NCI-H524 (cell line): ENCODE results near the gene CALHM2.

Experiments
- DNase-seq, 2 experiments: peaks; one replicate each; lab custom pipeline; 2025; lab: John Stamatoyannopoulos, UW

Gene CALHM2

DNA sequence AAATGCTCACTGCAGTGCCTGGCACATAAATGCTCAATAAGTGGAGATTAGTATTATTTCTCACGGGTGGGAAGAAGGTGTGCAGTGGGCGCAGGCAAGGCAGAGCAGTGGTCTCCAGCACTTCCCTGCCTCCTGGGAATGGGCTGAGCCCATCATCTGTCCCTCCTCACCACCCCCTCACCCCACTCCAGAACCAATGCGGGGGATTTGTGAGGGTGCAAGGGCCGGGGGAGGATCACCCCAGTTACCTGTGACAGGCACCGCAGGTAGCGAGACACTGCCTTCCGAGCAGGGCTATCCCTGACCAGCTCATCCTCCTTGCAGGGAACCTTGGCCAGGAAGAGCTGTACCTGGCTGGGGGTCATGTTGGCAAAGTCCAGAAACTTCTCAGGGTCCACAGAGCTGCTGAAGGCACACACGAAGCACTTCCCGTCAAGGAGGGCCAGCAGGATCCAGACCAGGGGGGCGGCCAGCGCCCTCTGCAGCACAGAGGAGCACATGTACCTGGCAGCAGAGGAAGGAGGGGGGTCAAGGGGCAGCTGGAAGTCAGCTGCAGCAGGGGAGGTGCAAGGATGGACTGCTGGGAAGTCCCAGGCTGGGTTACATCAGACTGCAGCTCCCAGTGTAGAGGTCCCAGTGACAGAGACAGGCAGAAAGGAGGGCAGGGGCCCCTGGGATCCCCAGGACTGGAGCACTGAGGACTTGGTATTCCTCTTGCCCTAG lies 24.0 kb upstream of the CALHM2 start:
- no peak for DNase-seq

GRCh38 chr10:103475437-103475836 lies 23.3 kb upstream of the CALHM2 start:
- no peak for DNase-seq

DNA sequence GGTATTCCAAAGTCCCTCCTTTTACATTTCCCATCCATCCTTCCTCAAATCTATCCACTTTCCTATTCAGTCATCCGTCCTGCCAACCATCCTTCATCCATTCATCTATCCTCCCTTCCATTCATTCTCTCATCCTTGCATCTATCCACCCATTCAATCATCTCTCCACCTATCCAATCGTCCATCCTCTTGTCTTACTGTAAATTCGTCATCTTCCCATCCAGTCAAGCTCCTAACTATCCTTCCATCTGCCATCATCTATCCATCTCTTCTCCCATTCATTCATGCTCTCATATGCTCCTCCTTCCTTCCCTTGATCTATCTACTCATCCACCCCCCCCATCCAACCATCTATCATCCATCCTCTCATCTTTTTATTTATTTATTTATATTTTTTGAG lies 21.9 kb upstream of the CALHM2 start:
- DNase-seq = no peak

- DNase-seq = no peak
Measured at GRCh38 chr10:103473261-103473671, 21.1 kb upstream of the CALHM2 start.

DNA sequence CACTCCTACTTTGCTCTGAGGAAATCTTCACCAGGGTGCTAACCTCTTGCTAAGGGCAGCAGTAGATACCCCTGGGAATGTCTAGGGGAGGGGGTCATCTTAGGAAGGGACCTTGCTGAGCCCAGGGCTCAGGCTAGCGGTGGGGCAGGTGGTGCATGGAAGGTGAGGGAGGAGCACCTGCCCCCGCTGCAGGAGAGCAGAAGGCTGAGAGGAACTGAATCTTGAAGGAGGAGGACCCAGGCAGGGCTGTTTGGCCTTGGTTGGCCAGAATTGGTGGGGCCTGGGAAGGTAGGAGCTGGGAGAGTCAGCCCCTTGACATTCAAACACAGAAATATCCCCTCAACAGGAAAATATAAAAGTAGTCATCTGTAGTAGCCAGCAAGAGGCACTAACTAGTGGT lies 19.8 kb upstream of the CALHM2 start:
- DNase-seq = no peak

- no peak for DNase-seq
Measured at GRCh38 chr10:103470761-103471653, 18.8 kb upstream of the CALHM2 start.

DNA sequence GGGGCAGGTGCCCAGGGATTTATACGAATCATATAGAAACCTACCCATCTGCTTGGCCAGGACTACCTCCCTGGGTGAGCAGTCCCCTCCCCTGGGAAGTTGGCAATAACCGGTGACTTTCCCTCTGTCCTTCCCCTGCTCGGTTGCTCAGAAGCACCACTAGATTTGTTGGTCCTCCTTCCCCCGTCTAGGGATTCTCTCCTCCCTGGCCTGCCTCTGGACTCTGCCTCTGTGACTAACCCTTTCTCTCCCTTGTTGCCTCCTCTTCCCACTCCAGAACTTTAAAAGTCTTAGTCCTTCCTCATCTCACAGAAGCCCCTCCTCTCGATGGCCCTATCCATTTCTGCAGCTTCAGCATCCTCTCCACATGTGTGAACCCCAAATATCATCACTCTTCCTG lies 17.0 kb upstream of the CALHM2 start:
- no peak for DNase-seq

GRCh38 chr10:103467406-103467805 lies 15.2 kb upstream of the CALHM2 start:
- DNase-seq = no peak

GRCh38 chr10:103466734-103467133 lies 14.6 kb upstream of the CALHM2 start:
- DNase-seq = no peak

DNA sequence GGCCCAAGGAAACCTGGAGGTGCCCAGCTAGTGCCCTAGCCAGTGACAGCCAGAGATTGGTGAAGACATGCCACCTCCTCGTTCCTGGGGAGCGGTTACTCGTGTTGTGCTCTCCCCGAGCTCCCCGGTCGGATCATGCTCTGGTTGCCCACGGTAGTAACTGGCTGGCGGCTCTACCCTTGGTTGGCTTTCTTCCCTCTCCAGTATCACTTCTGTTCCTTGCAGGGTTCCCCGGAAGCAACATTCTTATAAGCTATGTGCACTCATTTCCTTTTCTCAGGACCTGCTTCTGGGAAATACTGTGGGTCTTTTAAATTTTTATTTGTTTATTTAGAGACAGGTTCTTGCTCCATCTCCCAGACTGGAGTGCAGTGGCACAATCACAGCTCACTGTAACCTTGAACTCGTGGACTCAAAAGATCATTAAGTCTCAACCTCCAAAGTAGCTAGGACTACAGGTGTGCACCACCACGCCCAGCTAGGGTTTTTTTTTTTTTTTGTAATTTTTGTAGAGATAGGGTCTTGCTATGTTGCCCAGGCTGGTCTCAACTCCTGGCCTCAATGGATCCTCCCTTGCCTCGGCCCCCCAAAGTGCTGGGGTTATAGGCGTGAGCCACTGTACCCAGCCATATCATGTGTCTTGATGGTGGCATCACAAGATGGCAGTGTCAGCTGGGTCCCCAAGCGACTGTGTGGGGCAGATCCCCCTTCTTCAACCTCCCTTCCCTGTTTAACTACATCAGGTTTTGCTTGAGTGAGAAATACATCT lies 13.4 kb upstream of the CALHM2 start:
- DNase-seq = no peak

DNA sequence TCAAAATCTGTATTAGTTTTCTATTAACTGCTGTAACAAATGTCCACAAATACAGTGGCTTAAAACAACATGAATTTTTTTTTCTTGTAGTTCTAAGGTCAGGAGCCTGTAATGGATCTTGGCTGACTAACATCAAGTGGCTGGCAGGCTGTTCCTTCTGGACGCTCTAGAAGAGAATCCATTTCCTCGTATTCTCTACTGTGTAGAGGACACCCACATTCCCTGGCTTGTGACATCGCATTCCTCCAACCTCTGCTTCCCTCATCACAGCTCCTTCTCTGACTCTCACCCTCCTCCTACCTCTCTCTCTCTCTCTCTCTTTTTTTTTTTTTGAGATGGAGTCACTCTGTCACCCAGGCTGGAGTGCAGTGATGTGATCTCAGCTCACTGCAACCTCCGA lies 11.3 kb upstream of the CALHM2 start:
- no peak for DNase-seq

DNA sequence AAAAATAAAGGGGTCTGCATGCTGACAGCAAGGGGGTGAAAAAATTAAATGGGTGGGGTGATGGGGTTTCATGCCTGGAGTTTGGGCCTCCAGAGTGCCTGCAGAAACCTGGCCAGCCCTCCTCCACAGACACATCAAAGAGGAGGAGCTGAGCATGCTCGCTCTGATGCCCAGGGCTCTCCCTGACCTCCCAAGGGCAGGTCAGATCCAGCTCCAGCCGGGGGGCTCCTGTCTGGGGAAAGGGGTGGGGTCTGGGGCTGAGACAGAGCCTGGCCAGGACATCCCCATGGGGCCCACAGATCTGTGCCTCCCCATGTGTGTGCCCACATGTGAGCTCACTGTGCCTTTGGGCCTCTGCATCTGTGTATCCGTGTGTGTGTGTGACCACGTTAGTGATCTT lies 7.4 kb upstream of the CALHM2 start:
- DNase-seq = no peak

DNA sequence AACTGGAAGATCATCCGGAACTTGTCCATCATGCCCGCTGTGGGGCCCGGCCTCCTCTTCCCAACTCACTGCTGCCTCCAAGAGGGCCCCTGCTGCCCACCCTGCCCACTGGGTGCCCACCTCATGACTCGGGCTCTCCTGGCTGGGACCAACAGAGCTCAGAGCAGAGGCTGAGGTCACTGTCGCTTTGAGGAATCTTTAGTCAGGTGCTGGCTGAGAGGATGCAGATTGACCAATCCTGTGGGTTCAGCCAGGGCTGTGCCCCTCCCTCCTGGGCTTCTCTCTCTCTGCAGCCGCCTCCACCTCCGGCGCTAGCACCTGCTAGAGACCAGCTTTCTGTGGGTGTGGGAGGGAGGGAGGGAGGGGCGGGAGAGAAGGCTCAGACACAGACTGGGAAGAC lies 6.5 kb upstream of the CALHM2 start, which contains the start of gene CALHM1:
CALHM1 (minus strand) TSS at position 181 of the 400 bp plus-strand sequence; CDS start at position 32, 149 bp downstream.
- no peak for DNase-seq

GRCh38 chr10:103457896-103458583 lies 5.9 kb upstream of the CALHM2 start:
- DNase-seq = no peak

DNA sequence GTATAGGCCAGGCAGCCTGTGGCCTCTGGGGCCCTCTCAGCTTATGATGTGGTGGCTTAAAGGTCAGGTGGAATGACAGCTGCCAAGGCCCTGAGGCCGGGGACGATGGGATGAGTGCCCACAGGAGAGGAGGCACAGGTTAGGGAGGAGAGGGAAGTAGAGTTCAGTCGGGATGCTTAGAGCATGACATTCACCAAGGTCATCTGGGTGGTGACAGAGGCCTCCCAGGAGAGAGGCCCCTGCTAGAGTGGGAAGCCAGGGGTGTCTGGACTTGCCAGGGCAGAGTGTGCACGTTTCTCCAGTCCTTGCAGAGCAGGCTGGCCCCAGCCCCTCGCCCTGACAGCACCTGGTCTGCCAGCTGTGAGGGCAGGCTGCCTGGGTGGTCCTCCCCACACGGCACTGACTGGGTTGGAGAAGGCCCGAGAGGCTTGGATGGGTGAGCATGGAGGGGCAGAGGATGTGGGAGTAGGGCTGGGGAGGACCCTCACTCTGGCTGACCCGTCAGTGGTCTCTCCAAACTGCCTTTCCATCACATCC lies 5.1 kb upstream of the CALHM2 start:
- no peak for DNase-seq

DNA sequence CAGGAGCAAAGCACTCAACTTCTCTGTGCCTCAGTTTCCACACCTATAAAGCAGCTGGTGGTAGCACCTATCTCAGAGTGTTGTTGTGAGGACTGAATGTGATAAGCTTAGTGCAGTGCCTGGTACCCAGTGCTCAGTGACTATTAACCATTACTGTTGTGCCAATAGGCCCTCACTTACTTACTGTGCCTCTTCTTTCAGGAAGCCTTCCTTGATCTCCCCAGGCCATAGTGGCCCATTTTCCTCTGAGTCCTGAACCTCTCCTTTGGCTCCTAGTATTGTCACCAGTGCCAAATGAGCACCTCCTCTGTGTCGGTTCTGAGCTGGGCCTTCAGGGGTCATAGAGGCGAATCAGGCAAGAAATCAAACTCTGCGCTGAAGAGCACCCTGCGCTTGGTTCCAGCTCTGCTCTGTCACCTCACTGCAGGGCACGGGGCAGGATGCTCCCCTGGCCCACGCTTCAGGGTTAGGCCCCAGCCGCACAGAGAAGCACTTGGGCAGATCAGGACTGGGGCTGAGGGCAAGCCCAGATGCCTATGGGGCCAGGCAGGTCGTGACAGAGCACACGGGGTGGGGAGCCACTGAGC lies 4.0 kb upstream of the CALHM2 start:
- no peak for DNase-seq

GRCh38 chr10:103455235-103455634 lies 3.1 kb upstream of the CALHM2 start:
- no peak for DNase-seq

GRCh38 chr10:103454026-103454425 lies 1.9 kb upstream of the CALHM2 start:
- DNase-seq = no peak

DNA sequence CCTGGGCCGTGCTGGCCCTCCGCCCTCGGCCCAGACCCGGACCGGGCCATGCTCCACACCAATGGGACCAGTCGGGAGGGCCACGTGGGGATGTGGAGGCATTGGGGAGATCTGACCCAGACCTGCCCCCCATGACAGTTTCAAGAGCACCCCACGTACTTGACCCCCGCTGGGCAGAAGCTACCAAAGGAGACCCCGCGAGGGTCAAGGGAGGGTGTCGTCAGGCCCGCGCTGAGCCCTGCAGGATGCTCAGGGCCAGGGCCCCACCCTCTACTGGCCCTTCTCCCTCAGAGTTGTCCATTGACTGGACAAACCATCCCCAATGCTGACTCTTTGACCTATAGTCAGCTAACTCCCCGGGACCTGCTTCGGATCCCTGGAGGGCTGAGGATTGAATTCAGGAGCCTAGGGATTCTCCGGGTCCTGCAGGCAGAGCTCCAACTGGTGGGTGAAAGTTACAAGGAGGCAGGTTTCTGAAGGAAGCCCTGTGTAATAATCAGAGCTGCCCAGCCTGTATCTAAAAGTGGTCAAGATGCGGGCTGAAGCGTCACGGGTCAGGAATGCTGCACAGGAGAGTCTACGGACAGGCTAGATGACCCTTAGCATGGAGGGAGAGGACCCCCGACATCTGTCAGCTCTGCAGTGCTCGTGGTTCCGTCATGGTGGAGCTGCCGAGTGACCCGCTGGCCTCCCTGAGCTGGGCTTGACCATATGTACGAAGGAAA lies 498 bp upstream of the CALHM2 start:
- DNase-seq = no peak

GRCh38 chr10:103451091-103451813 lies 918 bp downstream of the CALHM2 start:
- no peak for DNase-seq
